Amniotic stem cell (primary cell): ENCODE measurements around the gene DLG2.

Source experiments
- DNase-seq: peaks from one replicate; lab custom pipeline; 2025; lab: John Stamatoyannopoulos, UW

The DLG2 gene

GRCh38 chr11:84097186-84097585 lies 1530.0 kb downstream of the DLG2 start:
- DNase-seq, result no peak

- no peak for DNase-seq
Observed at GRCh38 chr11:84091212-84091986, 1535.7 kb downstream of the DLG2 start.

DNA sequence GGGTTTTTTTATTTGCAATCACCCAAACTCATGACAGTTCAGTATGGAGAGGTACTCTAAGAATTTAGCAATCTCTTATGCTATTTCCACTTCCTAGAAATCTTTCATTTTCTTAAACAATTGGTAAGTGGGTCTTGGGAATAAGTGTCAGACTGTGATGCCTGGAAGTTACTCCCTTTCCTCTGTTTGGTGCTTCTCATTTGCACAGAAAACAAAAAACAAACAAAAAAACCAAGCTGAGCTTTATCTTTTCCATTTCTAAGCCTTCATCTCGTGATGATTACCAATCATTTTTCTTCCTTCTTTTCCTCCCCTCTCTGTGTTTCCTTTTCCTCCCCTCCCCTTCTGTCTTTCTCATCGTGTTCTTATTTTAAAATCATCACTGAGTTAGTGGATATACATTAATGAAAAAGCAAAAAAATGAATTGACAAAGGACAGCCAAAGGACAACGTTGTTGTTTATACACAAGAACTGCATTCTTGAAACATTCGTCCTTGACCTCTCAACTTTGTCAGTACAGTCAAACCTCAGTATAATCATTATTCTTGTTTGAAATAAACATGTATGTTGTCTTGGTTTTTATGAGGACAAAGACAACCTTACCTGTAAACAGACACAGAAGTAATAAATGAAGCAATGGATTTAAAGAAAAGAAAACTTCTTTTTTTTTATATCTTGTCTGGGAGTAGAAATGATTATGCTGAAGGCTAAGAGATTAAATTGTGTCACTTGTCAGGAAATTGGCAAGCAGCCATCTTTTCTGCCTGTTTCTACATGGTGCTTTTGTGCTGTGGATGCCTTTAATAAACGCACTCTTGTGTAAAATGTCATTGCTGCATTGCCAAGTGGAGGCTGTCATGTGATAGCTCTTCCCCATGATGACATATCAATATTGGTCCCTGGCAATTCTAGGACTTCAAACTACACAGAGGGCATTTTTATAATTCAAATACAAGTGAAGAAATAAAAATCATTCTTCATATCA lies 1537.8 kb downstream of the DLG2 start:
- no peak for DNase-seq

DNA sequence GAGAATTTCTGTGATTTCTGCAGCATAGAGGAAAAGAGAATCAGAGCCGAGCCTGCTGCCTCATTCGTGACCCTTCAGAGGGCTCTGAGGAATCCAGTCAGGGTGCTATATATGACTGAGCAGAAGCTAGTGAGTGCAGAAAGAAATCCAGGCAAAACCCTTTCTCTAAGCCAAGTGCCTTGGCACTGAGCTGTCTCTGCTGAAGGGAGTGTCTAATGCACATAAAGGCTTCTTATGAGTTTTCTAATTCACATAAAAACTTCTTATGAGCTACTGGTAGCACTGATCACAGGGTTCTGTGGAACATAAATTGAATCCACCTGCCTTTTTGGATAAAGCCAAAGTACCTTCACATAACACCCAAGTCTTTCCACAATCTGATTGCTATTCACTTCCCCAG lies 1555.3 kb downstream of the DLG2 start:
- no peak for DNase-seq

DNA sequence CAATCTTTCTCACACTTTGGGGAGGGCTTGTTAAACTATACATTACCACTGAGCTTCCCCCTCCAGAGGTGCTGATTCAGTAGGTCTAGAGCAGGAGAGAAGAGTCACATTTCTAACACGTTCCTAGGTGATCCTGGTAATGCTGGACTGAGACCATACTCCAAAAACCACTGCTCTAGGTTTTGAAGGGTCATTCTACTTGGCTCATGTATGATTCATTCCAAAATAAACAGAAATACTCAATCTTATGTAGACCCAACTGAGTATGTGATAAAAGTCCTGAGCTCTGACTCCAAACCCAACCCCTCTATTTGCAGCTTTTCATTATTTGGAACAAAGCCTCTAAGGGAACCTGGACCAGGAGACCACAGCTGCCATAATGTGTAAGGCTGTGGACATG lies 1558.1 kb downstream of the DLG2 start:
- no peak for DNase-seq

GRCh38 chr11:84061726-84062125 lies 1565.4 kb downstream of the DLG2 start:
- DNase-seq, result no peak

- DNase-seq, result no peak
Observed at GRCh38 chr11:84056653-84057376, 1570.3 kb downstream of the DLG2 start.

DNA sequence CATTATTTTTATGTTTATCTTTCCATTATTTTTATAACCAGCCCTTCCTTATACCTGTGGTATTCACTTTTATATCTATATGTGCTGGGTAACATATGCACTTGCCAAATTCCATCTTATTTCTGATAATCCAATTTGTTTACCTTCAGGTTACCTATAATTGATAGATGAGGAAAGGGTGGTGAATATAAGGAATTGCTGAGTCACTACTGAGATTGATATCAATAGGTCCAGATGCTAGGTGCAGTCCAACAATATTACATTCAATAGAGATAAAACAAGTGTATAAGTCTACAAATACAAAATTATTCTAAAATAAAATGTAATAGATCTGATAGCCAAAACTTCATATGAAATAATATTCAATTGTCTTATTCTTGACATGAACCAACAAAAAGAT lies 1582.0 kb downstream of the DLG2 start:
- DNase-seq, result no peak

DNA sequence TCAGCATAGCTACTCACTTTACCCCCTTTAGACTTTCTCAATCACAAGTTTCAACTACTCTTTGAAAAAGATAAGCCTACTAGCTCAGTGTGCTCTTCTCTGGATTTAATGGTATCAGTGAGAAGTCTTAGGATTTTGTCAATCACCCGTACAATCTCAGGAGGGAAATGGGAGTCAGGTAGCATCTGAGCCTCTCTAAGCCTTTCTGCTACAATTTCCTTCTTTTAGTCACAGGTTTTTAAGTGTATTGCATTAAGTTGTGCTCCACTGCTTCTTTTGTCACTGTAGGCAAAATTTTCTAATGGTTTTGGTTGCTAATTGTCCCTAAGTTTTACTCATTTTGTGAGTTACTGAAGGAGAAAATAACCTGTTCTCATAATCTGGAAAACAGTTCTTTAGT lies 1582.4 kb downstream of the DLG2 start:
- DNase-seq, result no peak

- DNase-seq, result no peak
Observed at GRCh38 chr11:84036664-84037194, 1590.4 kb downstream of the DLG2 start.

DNA sequence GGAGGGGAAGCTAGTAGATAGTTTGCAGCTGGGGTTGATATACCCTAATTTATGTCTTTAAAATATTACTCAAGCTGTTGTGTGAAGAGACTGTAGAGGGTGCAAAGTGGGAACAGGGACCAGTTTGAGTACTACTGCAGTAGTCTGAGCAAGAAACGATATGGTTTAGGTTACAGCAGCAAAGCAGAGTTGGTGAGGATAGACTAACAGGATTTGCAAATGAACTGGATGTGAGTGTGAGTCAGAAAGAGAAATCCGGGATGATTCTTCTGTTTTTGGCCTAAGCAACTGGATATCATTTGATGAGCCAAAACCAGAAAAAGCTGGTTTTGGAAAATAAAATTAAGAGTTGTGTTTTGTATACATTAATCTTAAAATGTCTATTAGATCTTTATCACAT lies 1591.5 kb downstream of the DLG2 start:
- DNase-seq, result no peak

GRCh38 chr11:84034484-84034883 lies 1592.7 kb downstream of the DLG2 start:
- no peak for DNase-seq

GRCh38 chr11:84024266-84024665 lies 1602.9 kb downstream of the DLG2 start:
- no peak for DNase-seq

- no peak for DNase-seq
Observed at GRCh38 chr11:84022695-84023094, 1604.4 kb downstream of the DLG2 start.

DNA sequence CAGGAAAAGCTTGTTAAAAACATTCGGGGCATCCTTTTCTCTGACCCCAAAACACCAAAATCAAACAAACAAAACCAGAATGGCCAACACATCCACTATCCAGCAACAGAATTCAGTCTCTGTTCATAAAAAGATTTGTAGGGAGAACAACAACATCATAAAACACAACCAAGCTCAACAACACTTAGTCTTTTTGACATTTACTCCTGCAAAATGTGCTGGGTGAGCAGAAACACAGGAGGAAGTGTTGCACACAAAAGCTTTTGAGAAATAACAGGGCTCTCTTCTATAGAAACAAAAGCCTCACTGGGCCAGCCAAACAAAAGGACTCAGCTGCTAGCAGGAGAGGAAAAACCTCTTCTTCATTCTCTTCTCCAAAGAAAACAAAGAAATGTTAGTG lies 1604.9 kb downstream of the DLG2 start:
- DNase-seq, result no peak

DNA sequence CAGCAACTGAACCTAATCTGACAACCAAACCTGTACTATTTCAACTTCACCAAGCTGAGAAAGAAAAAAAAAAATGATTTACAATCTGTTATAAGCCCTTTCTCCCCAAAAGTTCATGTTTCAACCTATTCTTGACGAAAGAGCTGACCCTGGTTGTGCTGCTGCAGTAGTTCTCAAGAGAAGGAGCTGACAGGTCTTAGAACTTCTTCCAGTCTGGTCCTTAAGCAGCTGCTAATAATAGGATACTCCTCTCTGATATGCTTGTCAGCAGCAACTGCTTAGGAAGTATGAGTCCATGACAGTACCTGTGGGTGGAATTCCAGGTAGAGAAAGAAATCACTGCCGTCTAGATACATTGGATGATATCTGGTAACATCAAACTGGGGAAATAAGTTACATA lies 1605.9 kb downstream of the DLG2 start:
- DNase-seq, result no peak

DNA sequence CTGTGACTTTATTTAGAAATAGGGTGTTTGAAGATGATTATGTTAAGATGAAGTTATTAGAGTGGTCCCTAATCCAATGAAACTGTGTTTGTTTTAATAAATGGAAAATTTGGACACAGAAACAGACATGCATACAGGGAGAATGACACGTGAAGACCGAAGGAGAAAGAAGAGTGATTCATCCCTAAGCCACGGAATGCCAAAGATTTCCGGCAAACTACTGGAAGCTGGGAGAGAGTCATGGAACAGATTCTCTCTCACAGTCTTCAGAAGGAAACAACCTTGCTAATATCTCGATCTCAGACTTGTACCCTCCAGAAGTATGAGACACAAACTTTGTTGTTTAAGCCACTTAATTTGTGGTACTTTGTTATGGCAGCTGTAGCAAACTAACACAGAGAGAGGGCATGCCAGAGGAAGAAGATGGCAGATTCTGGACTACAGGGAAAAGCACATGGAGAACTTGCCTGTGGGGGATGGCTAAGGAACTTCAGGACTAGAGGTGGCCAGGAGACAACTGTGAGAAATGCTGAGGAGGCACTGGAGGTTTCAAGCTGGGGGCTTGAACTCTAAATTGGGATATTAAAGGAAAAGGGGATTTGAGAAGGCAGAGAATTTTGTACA lies 1607.5 kb downstream of the DLG2 start:
- DNase-seq, result no peak

- DNase-seq, result no peak
Observed at GRCh38 chr11:84014539-84014938, 1612.6 kb downstream of the DLG2 start.

- DNase-seq, result no peak
Observed at GRCh38 chr11:84012171-84012826, 1614.8 kb downstream of the DLG2 start.

GRCh38 chr11:84003181-84003580 lies 1624.0 kb downstream of the DLG2 start:
- DNase-seq, result no peak

DNA sequence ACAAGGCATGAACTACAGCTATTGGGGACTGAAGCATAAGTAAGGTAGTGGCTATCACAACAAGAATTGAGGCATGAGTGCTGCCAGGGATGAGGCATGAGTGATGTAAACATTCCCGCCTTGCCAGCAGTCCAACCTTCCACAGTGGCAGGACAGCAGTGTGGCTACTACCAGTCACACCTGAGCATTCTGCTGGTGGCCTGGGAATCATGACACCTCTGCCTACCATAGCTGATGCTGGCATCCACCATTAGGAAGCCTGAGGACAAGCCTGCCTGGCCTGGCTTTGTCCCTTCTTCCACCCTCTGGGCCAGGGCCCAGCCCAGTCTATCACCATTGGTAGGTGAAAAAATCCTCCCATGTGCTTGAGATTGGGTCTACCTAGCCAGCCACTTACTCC lies 1628.2 kb downstream of the DLG2 start:
- DNase-seq, result no peak
